HEK293T (cell line): ENCODE results near the gene CD79A.

Experiments
- ARNT ChIP-seq: fragments of 450-650 bp; IDR thresholded peaks from 2 replicates; pipeline ENCODE4 v1.6.1; 2017; ENCODE audit warnings: mild to moderate bottlenecking
- BHLHE40 ChIP-seq: fragments of 450-650 bp; IDR thresholded peaks from 2 replicates; pipeline ENCODE4 v1.6.1; 2016; ENCODE audit warnings: mild to moderate bottlenecking, moderate library complexity, borderline replicate concordance
- CTBP1 ChIP-seq: fragments of 450-650 bp; IDR thresholded peaks from 2 replicates; pipeline ENCODE4 v1.6.1; 2016; ENCODE audit warnings: borderline replicate concordance
- ELF4 ChIP-seq: fragments of 450-650 bp; IDR thresholded peaks from 2 replicates; pipeline ENCODE4 v1.6.1; 2017; ENCODE audit warnings: antibody characterized with exemption
- FOXA1 ChIP-seq: fragments of 450-650 bp; IDR thresholded peaks from 2 replicates; pipeline ENCODE4 v1.6.1; 2016; ENCODE audit warnings: mild to moderate bottlenecking
- FOXK2 ChIP-seq: fragments of 450-650 bp; IDR thresholded peaks from 2 replicates; pipeline ENCODE4 v1.6.1; 2016; ENCODE audit warnings: mild to moderate bottlenecking
- FOXM1 ChIP-seq: fragments of 450-650 bp; IDR thresholded peaks from 2 replicates; pipeline ENCODE4 v1.6.1; 2017; ENCODE audit warnings: mild to moderate bottlenecking, borderline replicate concordance
- L3MBTL2 ChIP-seq: fragments of 450-650 bp; conservative IDR thresholded peaks from 2 replicates; pipeline ENCODE4 v1.6.1; 2016; ENCODE audit warnings: mild to moderate bottlenecking
- NFRKB ChIP-seq: fragments of 450-650 bp; IDR thresholded peaks from 2 replicates; pipeline ENCODE4 v1.6.1; 2016; ENCODE audit warnings: mild to moderate bottlenecking, moderate library complexity
- SP1 ChIP-seq: fragments of 450-650 bp; IDR thresholded peaks from 2 replicates; pipeline ENCODE4 v1.6.1; 2017
- SUZ12 ChIP-seq: fragments of 450-650 bp; IDR thresholded peaks from 2 replicates; pipeline ENCODE4 v1.6.1; 2016; ENCODE audit warnings: mild to moderate bottlenecking
- TARDBP ChIP-seq: fragments of 450-650 bp; IDR thresholded peaks from 2 replicates; pipeline ENCODE4 v1.6.1; 2016
- ZNF384 ChIP-seq: fragments of 450-650 bp; IDR thresholded peaks from 2 replicates; pipeline ENCODE4 v1.6.1; 2016
- TF ChIP-seq, protein P1 (sequence below): fragments of 450-650 bp; IDR thresholded peaks from 2 replicates; pipeline ENCODE4 v1.6.1; 2016

DNA sequence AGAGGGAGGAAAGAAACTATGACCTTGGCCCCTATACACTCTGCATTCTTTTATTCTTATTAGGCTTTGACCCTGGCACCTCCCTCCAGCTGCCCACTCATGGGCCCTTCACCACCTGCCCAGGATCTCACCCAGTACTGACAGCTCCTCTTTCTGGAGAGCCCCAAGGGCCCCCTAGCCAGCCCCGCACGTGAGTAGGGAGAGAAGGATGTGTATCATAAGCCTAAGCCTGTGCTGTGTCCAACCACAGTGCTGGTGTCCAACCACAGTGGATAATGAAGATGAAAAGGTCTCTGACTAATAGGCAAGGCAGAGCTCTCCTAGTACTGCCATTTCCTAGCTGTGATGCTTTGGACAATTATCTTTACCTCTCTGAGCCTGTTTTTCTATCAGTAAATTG, 28.0 kb upstream of the CD79A start:
- no peak for TF ChIP-seq ZNF384
- TF ChIP-seq BHLHE40: no peak
- TF ChIP-seq FOXM1: no peak
- no peak for TF ChIP-seq FOXK2
- no peak for TF ChIP-seq ELF4
- no peak for TF ChIP-seq SUZ12
- TF ChIP-seq FOXA1: no peak
- TF ChIP-seq SP1: no peak
- no peak for TF ChIP-seq CTBP1
- no peak for TF ChIP-seq NFRKB
- no peak for TF ChIP-seq TARDBP
- TF ChIP-seq, protein P1, sequence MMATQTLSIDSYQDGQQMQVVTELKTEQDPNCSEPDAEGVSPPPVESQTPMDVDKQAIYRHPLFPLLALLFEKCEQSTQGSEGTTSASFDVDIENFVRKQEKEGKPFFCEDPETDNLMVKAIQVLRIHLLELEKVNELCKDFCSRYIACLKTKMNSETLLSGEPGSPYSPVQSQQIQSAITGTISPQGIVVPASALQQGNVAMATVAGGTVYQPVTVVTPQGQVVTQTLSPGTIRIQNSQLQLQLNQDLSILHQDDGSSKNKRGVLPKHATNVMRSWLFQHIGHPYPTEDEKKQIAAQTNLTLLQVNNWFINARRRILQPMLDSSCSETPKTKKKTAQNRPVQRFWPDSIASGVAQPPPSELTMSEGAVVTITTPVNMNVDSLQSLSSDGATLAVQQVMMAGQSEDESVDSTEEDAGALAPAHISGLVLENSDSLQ: no peak
- TF ChIP-seq L3MBTL2: no peak
- no peak for TF ChIP-seq ARNT
